HG02852 (cell line): ENCODE measurements around the gene BAIAP2.

Source experiments
- ATAC-seq: cut with Tn5 transposase; IDR thresholded peaks from one replicate; pipeline ENCODE4 v1.9.1; 2021; ENCODE audit warnings: mild to moderate bottlenecking, moderate library complexity; ENCODE audit not compliant: unreplicated experiment

Gene BAIAP2

GRCh38 chr17:81102869-81103268 is 67.9 kb downstream of the BAIAP2 start:
- ATAC-seq = no peak

GRCh38 chr17:81103379-81103778 is 68.4 kb downstream of the BAIAP2 start:
- ATAC-seq = no peak

- no peak for ATAC-seq
These were observed 71.8 kb downstream of the BAIAP2 start for GRCh38 chr17:81106716-81107115.

GRCh38 chr17:81108220-81108619 is 73.3 kb downstream of the BAIAP2 start:
- ATAC-seq = no peak

GRCh38 chr17:81109957-81110356 is 75.0 kb downstream of the BAIAP2 start:
- no peak for ATAC-seq

- no peak for ATAC-seq
These were observed 75.6 kb downstream of the BAIAP2 start for GRCh38 chr17:81110488-81111040.

GRCh38 chr17:81111066-81111465 is 76.1 kb downstream of the BAIAP2 start:
- ATAC-seq = no peak

GRCh38 chr17:81112450-81112849 is 77.5 kb downstream of the BAIAP2 start:
- ATAC-seq = no peak

GRCh38 chr17:81113158-81113724 is 78.3 kb downstream of the BAIAP2 start:
- ATAC-seq = no peak

- no peak for ATAC-seq
These were observed 79.6 kb downstream of the BAIAP2 start for GRCh38 chr17:81114351-81115093.

- no peak for ATAC-seq
These were observed 80.3 kb downstream of the BAIAP2 start for GRCh38 chr17:81115219-81115618.

- ATAC-seq = no peak
These were observed 81.0 kb downstream of the BAIAP2 start for GRCh38 chr17:81115749-81116464.

GRCh38 chr17:81116704-81117103 is 81.8 kb downstream of the BAIAP2 start:
- ATAC-seq = no peak

GRCh38 chr17:81117672-81118198 is 82.8 kb downstream of the BAIAP2 start:
- no peak for ATAC-seq

- ATAC-seq = no peak
These were observed 83.6 kb downstream of the BAIAP2 start for GRCh38 chr17:81118308-81119221.

GRCh38 chr17:81119223-81120148 is 84.5 kb downstream of the BAIAP2 start:
- no peak for ATAC-seq

- ATAC-seq = no peak
These were observed 85.2 kb downstream of the BAIAP2 start for GRCh38 chr17:81120149-81120484.

GRCh38 chr17:81120695-81121621 is 86.0 kb downstream of the BAIAP2 start:
- no peak for ATAC-seq
